ENCODE data around the gene MASP2. TPM values are rescaled to one million over a fixed set of nuclear protein-coding genes. Genes with fewer than 3 reads are reported as not detected.

Gene MASP2
- total and polyA plus RNA-seq, 2 of the 8 experiments (the other 6 are each of a cell fraction or from before 2014, with no cell fraction given): 0.54 to 1.2 TPM

- no peak overlapping the region for H2BK5ac ChIP-seq (ENCODE audit: low read depth, low read length)
- no peak overlapping the region for H2AK5ac ChIP-seq (ENCODE audit: low read depth, low read length)
- H3K9ac ChIP-seq (replicated peaks in 1 of 4; ENCODE audit: extremely low read depth in 1 of 4, low read depth in 3 of 4, low read length in 3 of 4): no peak overlapping the region
- no peaks in the 10 kb centered on the region for H3K79me2 ChIP-seq (ENCODE audit: control insufficient read depth in 1 of 2, insufficient read depth in 2 of 2, low read length in 2 of 2)
- H4K91ac ChIP-seq (replicated peaks; ENCODE audit: insufficient read length, low read length): no peak overlapping the region
- no peak overlapping the region for H4K5ac ChIP-seq (ENCODE audit: insufficient read length, low read depth, low read length)
- H4K8ac ChIP-seq (ENCODE audit: extremely low read depth, insufficient read depth, low read length): no peak overlapping the region
- H3K4ac ChIP-seq (replicated peaks; ENCODE audit: insufficient read length, low read depth, low read length): no peak overlapping the region
- no peak overlapping the region for H3K56ac ChIP-seq (replicated peaks; ENCODE audit: insufficient read length, low read depth, low read length)
- no peak overlapping the region for H3K27ac ChIP-seq (ENCODE audit: low read depth, low read length)
- no peak overlapping the region for H3K4me2 ChIP-seq (ENCODE audit: insufficient read depth in 1 of 2, low read depth in 2 of 2, low read length in 2 of 2)
- no peaks in the 10 kb centered on the region for H4K20me1 ChIP-seq (replicated peaks in 1 of 2; ENCODE audit: control insufficient read depth in 1 of 2, insufficient read depth in 2 of 2, low read length in 2 of 2)
- no peak overlapping the region for H3K23ac ChIP-seq (ENCODE audit: insufficient read length)
- H2BK12ac ChIP-seq (ENCODE audit: low read depth, low read length): no peak overlapping the region
- ChIA-PET CTCF (ENCODE audit: partially characterized antibody) (interaction anchor here (0.6 kb wide), 1 partner anchor 1170 kb away, joined by 3 read pairs; no protein-coding TSS in a partner anchor), POLR2A (ENCODE audit: partially characterized antibody) (interaction anchor here (1.0 kb wide), 1 partner anchor 14 kb away, joined by 3 read pairs; no protein-coding TSS in a partner anchor)
- DNase-seq (ENCODE audit: low read depth in 1 of 2, low spot score in 2 of 2): no peak
- no peaks in the 10 kb centered on the region for H3K79me1 ChIP-seq (ENCODE audit: low read depth, low read length)
- no peaks in the 10 kb centered on the region for H3K36me3 ChIP-seq (ENCODE audit: control insufficient read depth in 2 of 4, insufficient read depth in 4 of 4, low read length in 3 of 4)
- no peak for FAIRE-seq
- no peaks in the 10 kb centered on the region for H3K27me3 ChIP-seq (replicated peaks in 1 of 4; ENCODE audit: control insufficient read depth in 3 of 4, extremely low read depth in 1 of 4, insufficient read depth in 3 of 4, low read length in 3 of 4)
- 84% methylated on average over 4 of the region's 4 CpGs; no CpG with 5 or more reads in 1 of the 2 experiments for WGBS, 2 experiments (ENCODE audit: extremely low coverage in 1 of 2, insufficient coverage in 1 of 2, insufficient read length in 1 of 2, insufficient replicate concordance in 2 of 2, low coverage in 1 of 2, low lambda C conversion rate in 2 of 2, missing lambda C conversion rate in 1 of 2)
- no peaks in the 10 kb centered on the region for H3K23me2 ChIP-seq (ENCODE audit: low read depth, low read length)
- no peak overlapping the region for H2BK120ac ChIP-seq (replicated peaks; ENCODE audit: low read depth, low read length)
- no peak overlapping the region for H3K18ac ChIP-seq (ENCODE audit: extremely low read depth, low read length)
- no peak overlapping the region for H2BK15ac ChIP-seq (ENCODE audit: low read length)
- no peak overlapping the region for H2BK20ac ChIP-seq (ENCODE audit: low read length)
- H3K14ac ChIP-seq (ENCODE audit: insufficient read length): no peak overlapping the region
- peaks cover 0 to 4% (median 2%) of the 10 kb centered on the region in 4 experiments; a peak in 4 of 7 replicates for H3K4me1 ChIP-seq (replicated peaks in 1 of 4; ENCODE audit: control insufficient read depth in 3 of 4, insufficient read depth in 4 of 4, low read length in 3 of 4)
- no peak overlapping the region for H2AFZ ChIP-seq (ENCODE audit: low read length)
- no peak overlapping the region for H3K4me3 ChIP-seq (ENCODE audit: extremely low read depth in 1 of 4, insufficient read depth in 2 of 4, low read depth in 3 of 4, low read length in 4 of 4)
- H3K9me3 ChIP-seq (ENCODE audit: insufficient read depth in 2 of 2, low read depth in 1 of 2, low read length in 1 of 2): no peaks in the 10 kb centered on the region
- TF ChIP-seq GTF2F1 (IDR thresholded peaks at IDR 0.05; ENCODE audit: borderline replicate concordance, low read depth, low read length) (no peak), HDAC2 (IDR thresholded peaks at IDR 0.05; ENCODE audit: borderline replicate concordance in 1 of 2, low read depth in 2 of 2, low read length in 2 of 2) (no peak), USF2 (IDR thresholded peaks at IDR 0.05; ENCODE audit: low read length) (no peak)
Measured at GRCh38 chr1:10987840-10988417, 59.1 kb downstream of the MASP2 start.
